Measurements from ENCODE around the gene GRK1. TPM values are rescaled to one million over a fixed set of nuclear protein-coding genes. Genes with fewer than 3 reads are reported as not detected.
"Not testable (repeated sequence)": the region's sequence is repeated elsewhere in the genome, so short reads cannot be mapped to it uniquely, and the experiment has no call there.

The GRK1 gene
- polyA plus RNA-seq (2013, experiment 1 of 2; ENCODE audit: insufficient read length), result not detected
- polyA plus RNA-seq (2013, experiment 2 of 2; ENCODE audit: insufficient read length), result not detected

DNA sequence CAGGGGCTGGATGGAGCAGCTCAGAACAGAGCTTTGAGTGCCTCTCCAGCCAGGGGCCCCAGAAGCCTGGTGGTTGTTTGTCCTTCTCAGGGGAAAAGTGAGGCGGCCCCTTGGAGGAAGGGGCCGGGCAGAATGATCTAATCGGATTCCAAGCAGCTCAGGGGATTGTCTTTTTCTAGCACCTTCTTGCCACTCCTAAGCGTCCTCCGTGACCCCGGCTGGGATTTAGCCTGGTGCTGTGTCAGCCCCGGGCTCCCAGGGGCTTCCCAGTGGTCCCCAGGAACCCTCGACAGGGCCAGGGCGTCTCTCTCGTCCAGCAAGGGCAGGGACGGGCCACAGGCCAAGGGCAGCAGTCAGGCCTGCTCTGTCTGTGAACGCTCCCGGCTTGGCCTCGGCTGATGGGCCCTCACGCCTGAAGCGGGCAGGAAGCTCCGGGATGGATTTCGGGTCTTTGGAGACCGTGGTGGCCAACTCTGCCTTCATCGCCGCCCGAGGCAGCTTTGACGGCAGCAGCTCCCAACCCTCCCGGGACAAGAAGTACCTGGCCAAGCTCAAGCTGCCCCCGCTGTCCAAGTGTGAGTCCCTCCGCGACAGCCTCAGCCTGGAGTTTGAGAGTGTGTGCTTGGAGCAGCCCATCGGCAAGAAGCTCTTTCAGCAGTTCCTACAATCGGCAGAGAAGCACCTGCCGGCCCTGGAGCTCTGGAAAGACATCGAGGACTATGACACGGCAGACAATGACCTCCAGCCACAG lies at the start of gene GRK1:
TSS of gene GRK1 (plus strand) at position 269 of the 751 bp plus-strand sequence. CDS start at position 437, 168 bp downstream.
- peak; percentile 17 for DNase-seq

DNA sequence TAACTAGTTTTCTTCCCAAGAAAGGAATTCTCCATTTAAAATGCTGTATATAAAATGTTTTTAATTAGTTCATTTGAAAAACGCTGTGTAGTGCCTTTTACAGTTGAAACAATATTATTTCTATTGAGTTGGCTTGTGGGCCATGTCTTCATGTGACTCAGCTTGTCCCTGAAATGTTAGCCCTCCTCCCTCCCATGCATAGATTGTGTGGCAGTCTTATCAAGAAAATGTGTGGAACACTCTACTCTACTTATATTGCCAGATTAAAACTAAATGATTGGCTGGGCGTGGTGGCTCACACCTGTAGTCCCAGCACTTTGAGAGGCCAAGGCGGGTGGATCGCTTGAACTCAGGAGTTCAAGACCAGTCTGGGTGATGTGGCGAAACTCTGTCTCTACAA lies 49.1 kb upstream of the GRK1 start:
- no peak for DNase-seq

DNA sequence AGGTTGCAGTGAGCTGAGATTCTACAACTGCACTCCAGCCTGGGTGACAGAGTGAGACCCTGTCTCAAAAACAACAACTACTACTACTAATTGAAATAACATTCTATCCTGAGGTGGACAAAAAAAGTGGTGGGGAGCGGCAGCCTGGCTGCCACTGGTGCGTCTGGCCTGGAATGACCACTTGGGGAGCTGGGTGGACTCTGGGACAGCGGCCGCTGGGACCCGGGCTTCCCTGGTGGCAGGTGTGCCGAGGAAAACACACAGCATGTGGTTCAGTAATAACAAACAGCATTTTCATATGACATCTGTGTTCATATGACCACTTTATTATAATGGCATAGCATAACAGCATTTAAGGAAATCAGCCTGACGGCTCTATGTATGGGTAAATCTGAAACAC lies 48.6 kb upstream of the GRK1 start:
- no peak for DNase-seq

DNA sequence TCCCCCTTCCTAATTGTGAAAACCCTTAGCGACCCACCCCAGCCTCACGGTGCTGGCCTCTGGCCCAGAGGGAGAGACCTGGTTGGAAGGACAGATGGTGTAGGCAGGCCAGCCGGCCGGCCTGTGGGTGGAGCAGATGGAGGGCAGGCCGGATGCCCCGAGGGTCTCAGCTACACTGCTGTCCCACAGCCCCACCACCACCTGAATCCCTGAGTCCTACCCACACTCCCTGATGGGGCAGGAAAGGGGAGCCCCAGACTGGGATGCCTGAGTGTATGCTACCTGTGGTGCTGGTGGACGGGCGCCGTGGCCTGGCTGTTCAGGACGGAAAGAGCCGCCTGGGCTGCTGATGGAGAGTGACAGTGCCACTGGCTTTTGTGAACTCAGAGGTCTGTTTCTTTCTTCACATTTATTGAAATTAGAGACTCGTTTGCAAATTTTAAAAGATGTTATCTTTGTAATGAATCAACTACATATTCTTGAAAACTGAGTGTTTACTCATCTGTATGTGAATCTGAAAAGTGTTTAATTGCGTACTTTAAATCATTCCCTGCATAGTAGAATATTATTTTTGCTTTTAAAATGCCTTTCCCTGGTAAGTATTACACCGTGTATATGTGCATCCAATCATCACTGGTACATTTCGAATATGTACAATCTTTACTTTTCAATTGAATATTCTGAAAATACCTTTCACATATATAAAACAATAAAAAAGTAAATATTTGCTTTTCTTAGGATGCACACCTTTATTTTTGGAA lies 46.8 kb upstream of the GRK1 start:
- no peak for DNase-seq

DNA sequence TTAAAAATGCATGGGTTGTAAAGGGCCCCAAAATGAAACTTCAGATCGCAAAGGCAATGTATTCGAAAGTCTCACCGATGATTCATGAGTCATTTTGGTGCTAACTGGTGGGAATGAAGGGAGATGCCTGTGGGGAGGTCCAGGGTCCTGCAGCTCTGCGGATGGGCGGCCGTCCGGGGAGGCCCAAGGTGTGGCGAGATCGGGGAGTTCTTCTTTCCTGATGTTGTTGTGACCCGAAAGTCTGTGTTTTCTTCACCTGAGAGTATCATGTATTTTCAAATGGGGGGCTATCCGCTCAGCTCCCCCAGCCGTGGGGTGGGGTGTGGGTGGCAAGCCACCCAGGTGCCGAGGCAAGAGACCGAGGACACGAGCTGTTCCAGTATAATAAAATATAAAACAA lies 46.0 kb upstream of the GRK1 start:
- DNase-seq, result no peak

DNA sequence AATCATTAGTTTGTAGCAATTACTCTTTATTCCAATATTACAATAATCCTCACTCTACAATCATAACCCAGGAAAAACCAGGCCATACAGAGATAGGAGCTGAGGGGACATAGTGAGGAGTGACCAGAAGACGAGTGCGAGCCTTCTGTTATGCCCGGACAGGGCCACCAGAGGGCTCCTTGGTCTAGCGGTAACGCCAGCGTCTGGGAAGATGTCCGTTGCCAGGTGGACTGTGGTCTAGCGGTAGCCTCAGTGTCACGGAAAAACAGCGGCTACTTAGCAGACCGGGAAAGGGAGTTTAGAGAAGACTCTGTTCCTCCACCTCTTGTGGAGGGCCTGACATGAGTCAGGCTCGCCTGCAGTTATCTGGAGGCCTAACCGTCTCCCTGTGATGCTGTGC lies 45.5 kb upstream of the GRK1 start:
- not testable (repeated sequence) for DNase-seq

DNA sequence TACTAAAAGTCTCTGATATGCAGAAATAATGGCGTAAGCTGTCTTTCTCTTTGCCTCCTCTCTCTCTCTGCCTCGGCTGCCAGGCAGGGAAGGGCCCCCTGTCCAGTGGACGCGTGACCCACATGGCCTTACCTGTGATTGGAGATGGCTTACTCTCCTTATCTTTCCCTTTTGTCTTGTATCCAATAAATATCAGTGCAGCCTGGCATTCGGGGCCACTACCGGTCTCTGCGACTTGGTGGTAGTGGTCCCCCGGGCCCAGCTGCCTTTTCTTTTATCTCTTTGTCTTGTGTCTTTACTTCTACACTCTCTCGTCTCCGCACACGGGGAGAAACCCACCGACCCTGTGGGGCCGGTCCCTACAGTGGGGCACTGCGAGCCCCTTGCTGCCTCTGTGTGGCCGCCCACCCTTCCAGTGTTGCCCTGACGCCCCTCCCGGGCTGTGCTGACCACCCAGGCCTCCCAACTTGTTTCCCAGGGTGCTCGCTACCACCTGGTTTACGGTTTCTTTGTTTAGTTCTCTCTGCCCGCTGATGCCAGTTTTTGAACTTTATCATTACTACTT lies 45.0 kb upstream of the GRK1 start:
- DNase-seq, result not testable (repeated sequence)

DNA sequence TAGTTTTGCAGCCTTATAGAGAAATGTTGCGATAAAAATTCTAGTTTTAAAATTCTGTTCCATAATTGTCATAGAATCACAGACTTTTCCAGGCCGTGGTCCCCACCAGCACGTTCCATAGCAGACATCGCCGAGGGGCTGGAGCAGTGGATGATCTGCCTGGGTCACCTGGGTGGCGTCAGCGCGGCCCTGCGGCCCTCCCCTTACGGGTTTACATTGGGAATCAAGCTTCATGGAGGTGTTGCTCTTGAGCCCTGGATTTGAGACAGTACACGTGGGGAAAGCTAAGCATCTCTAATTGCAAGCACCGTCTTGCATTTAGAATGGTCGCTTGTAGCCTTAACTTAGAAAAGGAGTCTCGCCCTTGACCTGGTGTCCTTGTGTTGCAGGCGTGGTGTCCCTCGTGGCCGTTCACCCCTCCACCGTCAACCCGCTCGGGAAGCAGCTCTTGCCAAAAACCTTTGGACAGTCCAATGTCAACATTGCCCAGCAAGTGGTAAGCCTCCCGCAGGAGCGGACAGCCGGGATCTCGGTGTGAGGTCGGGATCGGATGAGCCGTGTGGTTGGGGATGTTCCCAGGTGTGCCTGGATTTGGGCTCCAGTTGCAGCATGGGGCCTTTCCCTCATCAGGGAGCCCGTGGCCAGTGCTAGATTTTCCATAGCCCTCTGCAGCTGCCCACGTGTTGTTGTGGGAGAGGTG lies 44.1 kb upstream of the GRK1 start:
- DNase-seq, result no peak

DNA sequence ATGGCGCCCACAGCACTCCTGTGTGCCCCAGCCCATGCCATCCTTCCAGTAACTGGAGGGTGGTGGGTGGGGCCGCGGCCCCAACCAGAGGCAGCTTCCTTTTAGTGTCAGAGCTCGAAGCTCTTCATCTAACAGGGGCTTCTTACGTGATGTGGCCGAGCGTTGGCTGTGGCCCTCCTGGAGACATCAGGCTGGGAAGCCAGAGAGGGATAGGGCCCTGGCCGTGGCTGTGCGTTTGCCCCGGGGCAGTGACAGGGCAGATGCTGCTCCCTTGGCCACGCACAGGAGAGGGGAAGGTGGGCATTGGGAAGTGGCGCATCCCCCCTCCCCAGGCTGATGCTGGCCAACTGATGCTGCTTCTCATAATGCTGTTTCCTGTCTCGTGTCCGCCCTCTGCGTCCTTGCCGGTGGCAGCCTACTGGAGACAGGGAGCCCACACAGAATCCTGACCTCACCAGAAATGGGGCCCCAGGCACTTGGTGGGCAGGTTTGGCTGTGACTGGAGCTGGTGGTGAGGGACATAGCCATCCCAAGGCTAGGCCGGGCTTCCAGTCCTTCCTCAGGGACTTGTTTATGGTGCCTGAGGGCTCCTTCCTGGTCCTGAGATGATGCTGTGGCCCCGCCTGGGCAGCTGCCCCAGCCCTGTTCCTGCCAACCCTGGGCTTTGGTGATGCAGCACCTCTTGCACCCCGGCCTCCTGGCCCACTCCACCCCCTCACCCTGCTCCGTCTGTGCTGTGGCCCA lies 43.4 kb upstream of the GRK1 start:
- peak; percentile 25 for DNase-seq

DNA sequence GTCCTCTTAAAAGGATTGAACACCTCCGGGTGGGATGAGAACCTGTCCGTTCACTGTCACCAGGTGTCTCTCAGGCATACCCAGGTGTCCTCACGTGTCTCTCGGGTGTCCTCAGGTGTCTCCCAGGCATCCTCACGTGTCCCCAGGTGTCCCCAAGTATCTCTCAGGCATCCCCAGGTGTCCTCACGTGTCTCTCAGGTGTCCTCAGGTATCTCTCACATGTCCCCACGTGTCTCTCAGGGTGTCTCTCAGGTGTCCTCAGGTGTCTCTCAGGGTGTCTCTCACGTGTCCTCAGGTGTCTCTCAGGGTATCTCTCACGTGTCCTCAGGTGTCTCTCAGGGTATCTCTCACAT lies 42.8 kb upstream of the GRK1 start:
- DNase-seq, result no peak

DNA sequence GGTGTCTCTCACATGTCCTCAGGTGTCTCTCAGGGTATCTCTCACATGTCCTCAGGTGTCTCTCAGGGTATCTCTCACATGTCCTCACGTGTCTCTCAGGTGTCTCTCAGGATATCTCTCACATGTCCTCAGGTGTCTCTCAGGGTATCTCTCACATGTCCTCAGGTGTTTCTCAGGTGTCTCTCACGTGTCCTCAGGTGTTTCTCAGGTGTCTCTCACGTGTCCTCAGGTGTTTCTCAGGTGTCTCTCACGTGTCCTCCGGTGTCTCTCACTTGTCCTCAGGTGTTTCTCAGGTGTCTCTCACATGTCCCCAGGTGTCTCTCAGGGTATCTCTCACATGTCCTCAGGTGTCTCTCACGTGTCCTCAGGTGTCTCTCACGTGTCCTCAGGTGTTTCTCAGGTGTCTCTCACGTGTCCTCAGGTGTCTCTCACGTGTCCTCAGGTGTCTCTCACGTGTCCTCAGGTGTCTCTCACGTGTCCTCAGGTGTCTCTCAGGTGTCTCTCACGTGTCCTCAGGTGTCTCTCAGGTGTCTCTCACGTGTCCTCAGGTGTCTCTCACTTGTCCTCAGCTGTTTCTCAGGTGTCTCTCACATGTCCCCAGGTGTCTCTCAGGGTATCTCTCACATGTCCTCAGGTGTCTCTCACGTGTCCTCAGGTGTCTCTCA lies 42.2 kb upstream of the GRK1 start:
- not testable (repeated sequence) for DNase-seq

DNA sequence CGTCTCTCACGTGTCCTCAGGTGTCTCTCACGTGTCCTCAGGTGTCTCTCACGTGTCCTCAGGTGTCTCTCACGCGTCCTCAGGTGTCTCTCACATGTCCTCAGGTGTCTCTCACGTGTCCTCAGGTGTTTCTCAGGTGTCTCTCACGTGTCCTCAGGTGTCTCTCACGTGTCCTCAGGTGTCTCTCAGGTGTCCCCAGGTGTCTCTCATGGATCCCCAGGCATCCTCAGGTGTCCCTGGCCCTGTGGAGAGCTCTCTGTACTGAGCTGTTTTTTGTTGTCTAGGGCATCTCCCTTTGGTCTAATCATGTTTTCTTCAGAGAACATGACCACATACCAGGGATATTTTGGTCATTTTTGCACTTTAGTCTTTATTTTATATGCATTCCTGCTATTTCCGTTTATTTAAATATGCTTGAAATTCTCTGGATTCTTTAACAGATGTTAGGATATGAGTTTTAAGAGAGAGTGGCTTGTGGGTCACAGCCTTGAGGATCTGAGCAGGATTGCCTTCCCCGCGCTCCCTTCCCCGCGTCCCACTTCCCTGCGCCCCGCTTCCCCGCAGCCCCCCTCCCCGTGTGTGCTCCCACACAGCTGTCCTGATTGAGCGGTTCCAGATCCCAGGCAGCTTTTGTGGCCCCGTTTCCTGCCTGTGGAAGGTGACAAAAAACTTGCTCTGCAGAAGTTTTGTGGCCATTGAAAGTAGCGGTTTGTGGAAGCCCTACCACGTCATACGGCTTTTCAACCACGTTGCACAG lies 40.9 kb upstream of the GRK1 start:
- DNase-seq, result peak; percentile 78

DNA sequence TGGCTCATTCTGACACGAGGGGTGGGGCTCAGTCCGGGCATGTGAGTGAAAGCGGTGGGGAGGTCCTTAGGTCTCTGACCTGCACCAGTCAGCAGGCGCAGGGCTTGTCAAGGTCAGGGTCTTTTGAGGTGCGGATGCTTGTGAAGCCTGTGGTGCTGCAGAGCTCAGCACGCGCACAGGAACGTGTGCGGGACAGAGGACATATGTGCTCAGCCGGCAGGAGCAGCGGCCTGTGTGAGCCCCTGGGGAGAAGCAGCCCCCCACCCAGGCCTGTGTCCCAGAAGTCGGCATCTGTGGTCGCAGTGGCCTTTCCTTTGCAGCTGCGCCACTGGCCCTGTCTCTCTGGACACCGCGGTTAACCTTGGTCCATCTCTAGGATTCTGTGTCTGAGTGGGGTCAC lies 39.9 kb upstream of the GRK1 start:
- DNase-seq, result no peak

DNA sequence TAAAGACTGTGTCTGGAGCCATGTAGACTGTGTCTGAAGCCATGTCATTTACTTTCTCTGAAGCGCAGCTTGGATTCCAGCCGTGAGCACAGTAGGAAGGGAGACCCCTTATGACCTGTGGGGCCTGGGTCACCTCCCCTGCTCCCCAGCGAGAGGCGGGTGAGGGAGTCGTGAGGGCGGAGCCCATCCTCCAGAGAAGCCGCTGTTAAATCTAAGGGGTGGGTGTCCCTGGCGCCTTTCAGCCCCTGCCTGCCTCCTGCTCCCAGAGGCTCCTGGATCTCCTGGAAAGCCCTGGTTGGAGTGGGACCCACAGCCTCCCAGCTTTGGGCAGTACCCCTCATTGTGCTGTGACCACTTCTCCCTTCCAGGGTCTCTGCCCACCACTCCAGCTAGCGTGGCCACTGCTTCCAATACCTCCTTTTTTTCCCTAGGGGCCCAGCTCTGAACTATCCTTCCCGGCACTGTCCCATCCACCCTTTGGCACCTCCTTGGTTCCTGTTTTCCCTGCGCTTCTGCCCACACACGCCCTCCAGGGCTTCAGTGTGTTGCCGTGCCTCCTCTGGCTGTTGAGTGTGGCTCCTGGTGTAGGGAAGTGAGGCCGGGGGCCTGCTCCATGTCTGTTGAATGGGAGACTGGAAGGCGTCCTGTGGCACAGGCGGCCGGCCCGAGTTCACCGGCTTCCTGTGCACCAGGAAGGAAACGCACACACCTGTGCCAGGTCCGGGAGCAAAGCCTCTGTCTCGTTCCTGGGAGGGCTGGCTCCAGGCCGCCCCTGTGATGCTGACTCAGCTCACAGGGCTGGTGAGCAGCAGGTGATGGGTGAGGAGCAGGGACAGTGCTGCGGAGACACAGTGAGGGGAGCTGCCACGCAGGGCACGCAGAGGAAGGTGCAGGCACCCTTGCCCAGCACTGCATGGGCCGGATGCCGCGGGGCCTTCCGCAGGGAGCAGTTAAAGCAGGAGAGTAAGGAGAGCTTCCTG lies 38.4 kb upstream of the GRK1 start:
- no peak for DNase-seq

DNA sequence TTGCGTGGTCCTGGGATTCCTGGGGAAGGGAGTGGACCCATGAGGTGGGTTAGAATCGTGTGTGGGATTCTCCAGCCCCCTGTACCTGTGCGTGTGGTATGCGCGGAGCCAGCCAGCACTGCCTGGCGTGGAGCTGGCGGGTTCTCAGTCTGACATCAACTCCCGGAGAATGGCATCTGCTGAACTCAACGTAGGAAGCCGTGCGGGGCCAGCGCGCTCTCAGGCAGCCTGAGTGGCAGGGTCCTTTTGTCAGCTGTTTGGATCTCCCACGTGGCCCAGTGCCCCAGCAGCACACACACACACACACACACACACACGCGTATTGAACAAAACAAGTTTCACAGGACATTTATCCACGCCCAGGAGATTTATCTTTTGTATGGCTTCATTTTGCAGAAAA lies 37.2 kb upstream of the GRK1 start:
- no peak for DNase-seq

DNA sequence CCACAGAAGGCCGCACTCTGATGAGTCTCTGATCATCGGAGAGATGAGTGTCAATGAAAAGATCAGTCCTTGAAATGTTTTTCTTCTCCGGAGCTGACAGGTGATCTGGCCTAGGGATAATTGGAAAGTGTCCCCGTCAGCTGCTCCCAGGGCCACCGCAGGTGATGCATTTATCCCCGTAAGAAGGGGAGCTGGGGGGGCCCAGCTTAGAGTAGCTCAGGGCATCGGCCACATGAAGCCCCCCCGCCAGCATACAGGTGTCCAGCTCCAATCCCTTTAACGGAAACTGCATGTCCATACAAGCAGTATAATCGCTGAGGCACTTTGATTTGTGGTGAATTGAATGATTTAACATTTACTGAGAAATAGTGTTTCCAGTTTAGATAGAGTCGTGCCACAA lies 36.7 kb upstream of the GRK1 start:
- no peak for DNase-seq

DNA sequence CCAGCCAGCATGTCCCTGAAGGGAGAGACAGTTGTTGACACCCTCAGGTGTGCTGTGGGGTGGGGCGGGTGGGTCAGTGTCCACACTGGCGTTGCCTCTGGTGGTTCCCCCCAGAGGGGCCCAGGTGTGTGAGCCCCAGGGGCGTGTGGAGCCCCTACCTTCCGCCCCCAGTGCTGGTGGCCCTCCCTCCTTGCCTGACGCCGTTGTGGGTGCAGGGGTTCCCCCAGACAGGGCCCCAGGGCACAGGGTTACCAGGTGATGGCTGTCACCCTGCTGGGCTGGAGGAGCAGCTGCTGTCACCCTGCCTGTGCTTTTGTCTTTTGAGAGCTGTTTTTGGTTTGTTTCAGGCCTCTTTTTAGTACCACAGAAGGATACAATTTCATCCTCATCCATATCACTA lies 36.2 kb upstream of the GRK1 start:
- DNase-seq, result no peak

DNA sequence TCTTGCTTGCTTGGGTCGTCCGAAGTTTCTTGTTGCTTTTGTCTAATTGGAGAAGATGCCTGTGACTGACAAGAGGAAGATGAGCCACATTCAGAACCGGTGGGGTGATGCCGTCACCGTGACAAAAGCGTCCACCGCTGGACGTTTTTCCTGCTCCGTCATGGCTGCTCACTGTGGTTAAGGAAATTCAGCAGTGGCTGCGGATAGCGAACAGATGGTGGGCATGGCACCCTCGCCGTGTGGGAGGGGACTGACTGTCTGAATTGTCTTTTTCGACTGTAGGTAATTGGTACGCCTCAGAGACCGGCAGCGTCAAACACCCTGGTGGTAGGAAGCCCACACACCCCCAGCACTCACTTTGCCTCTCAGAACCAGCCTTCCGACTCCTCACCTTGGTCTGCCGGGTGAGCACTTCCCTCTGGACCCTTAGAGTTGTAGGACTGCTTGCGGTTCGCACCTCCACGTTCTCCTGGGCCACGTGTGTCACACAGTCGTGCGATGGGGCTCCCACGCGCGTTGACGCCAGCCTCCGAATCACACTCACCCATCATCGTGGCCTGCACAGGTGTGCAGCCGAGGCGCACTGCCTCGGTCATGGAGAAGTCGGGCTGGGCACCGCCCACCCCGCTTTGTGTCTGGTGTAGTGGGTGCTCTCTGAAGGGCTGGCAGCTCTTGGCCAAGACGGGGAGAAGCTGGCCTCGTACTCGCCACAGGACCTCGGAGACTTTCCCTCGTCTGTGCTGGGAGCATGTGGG lies 35.5 kb upstream of the GRK1 start:
- no peak for DNase-seq

Measured in fibroblast of skin of scalp (primary cell).